SK-N-SH treated with all-trans-retinoic acid at 6 μM for 48 hours (cell line): ENCODE results near the gene RASL12.

Source experiments
- ATAC-seq: fragments of 200-7000 bp; cut with Tn5 transposase; 3 replicates; pipeline ENCODE4 v1.9.1; 2020; ENCODE audit warnings: mild to moderate bottlenecking, moderate library complexity
- ARNTL ChIP-seq: fragments of 450-650 bp; formaldehyde crosslinking; IDR thresholded peaks from 2 replicates; pipeline ENCODE4 v1.5.0; 2020; ENCODE audit warnings: low read depth, mild to moderate bottlenecking, moderate library complexity, borderline replicate concordance
- CSDC2 ChIP-seq: fragments of 250-450 bp; sonication (Bioruptor Pico); IDR thresholded peaks from 2 replicates; pipeline ENCODE4 v1.5.0; 2020; ENCODE audit warnings: mild to moderate bottlenecking, moderate library complexity
- ESRRG ChIP-seq: fragments of 250-450 bp; sonication (Bioruptor Pico); IDR thresholded peaks from 2 replicates; pipeline ENCODE4 v1.6.1; 2021; ENCODE audit warnings: mild to moderate bottlenecking
- GLIS3 ChIP-seq: fragments of 250-450 bp; sonication (Bioruptor Pico); IDR thresholded peaks from 2 replicates; pipeline ENCODE4 v1.5.0; 2020; ENCODE audit warnings: mild to moderate bottlenecking, moderate library complexity
- ISL1 ChIP-seq: fragments of 250-450 bp; sonication (Bioruptor Pico); IDR thresholded peaks from 2 replicates; pipeline ENCODE4 v2.1.2; 2022; ENCODE audit warnings: mild to moderate bottlenecking, moderate library complexity
- OSR1 ChIP-seq: fragments of 250-450 bp; sonication (Bioruptor Pico); IDR thresholded peaks from 2 replicates; pipeline ENCODE4 v1.8.0; 2022; ENCODE audit warnings: moderate library complexity, mild to moderate bottlenecking, inconsistent platforms
- PPARA ChIP-seq: fragments of 250-450 bp; sonication (Bioruptor Pico); IDR thresholded peaks from 2 replicates; pipeline ENCODE4 v1.5.0; 2020; ENCODE audit warnings: mild to moderate bottlenecking, borderline replicate concordance
- RARB ChIP-seq: fragments of 250-450 bp; sonication (Bioruptor Pico); IDR thresholded peaks from 2 replicates; pipeline ENCODE4 v1.8.0; 2021; ENCODE audit warnings: mild to moderate bottlenecking, moderate library complexity
- SNAI2 ChIP-seq: fragments of 250-450 bp; sonication (Bioruptor Pico); IDR thresholded peaks from 2 replicates; pipeline ENCODE4 v1.5.0; 2020; ENCODE audit warnings: mild to moderate bottlenecking, moderate library complexity
- TCF4 ChIP-seq: fragments of 250-450 bp; sonication (Bioruptor Pico); IDR thresholded peaks from 2 replicates; pipeline ENCODE4 v1.8.0; 2021; ENCODE audit warnings: mild to moderate bottlenecking, moderate library complexity, borderline replicate concordance
- TOX ChIP-seq: fragments of 250-450 bp; sonication (Bioruptor Pico); IDR thresholded peaks from 2 replicates; pipeline ENCODE4 v1.8.0; 2021; ENCODE audit warnings: mild to moderate bottlenecking, moderate library complexity, borderline replicate concordance
- ZC3H10 ChIP-seq: fragments of 250-450 bp; sonication (Bioruptor Pico); IDR thresholded peaks from 2 replicates; pipeline ENCODE4 v1.5.1; 2021; ENCODE audit warnings: mild to moderate bottlenecking, moderate library complexity
- ZFP3 ChIP-seq: fragments of 250-450 bp; sonication (Bioruptor Pico); IDR thresholded peaks from 2 replicates; pipeline ENCODE4 v1.5.0; 2020; ENCODE audit warnings: mild to moderate bottlenecking, moderate library complexity
- ZFP30 ChIP-seq: fragments of 450-650 bp; formaldehyde crosslinking; IDR thresholded peaks from 2 replicates; pipeline ENCODE4 v1.5.0; 2022; ENCODE audit warnings: mild to moderate bottlenecking, moderate library complexity
- ZNF565 ChIP-seq: fragments of 450-650 bp; formaldehyde crosslinking; conservative IDR thresholded peaks from 2 replicates; pipeline ENCODE4 v1.5.0; 2020; ENCODE audit warnings: low read depth, mild to moderate bottlenecking, moderate library complexity
- ZNF70 ChIP-seq: fragments of 450-650 bp; formaldehyde crosslinking; IDR thresholded peaks from 2 replicates; pipeline ENCODE4 v1.5.0; 2020; ENCODE audit warnings: mild to moderate bottlenecking, moderate library complexity
- ZNF8 ChIP-seq: fragments of 450-650 bp; formaldehyde crosslinking; IDR thresholded peaks from 2 replicates; pipeline ENCODE4 v1.5.0; 2020; ENCODE audit warnings: mild to moderate bottlenecking, moderate library complexity
- TF ChIP-seq, protein P1 (sequence below): fragments of 250-450 bp; sonication (Bioruptor Pico); IDR thresholded peaks from 2 replicates; pipeline ENCODE4 v1.5.1; 2021; ENCODE audit warnings: mild to moderate bottlenecking, moderate library complexity
- TF ChIP-seq, protein P2 (sequence below): fragments of 250-450 bp; sonication (Bioruptor Pico); IDR thresholded peaks from 2 replicates; pipeline ENCODE4 v1.8.0; 2020; ENCODE audit warnings: mild to moderate bottlenecking, moderate library complexity, borderline replicate concordance
- TF ChIP-seq, protein P3 (sequence below): fragments of 250-450 bp; sonication (Bioruptor Pico); IDR thresholded peaks from 2 replicates; pipeline ENCODE4 v1.8.0; 2021; ENCODE audit warnings: low read depth, mild to moderate bottlenecking, moderate library complexity, borderline replicate concordance
- TF ChIP-seq, protein P4 (sequence below): fragments of 250-450 bp; sonication (Bioruptor Pico); IDR thresholded peaks from 2 replicates; pipeline ENCODE4 v1.5.0; 2020; ENCODE audit warnings: mild to moderate bottlenecking, moderate library complexity
- TF ChIP-seq, protein P5 (sequence below): fragments of 250-450 bp; sonication (Bioruptor Pico); IDR thresholded peaks from 2 replicates; pipeline ENCODE4 v1.5.1; 2020; ENCODE audit warnings: low read depth, mild to moderate bottlenecking, moderate library complexity

The RASL12 gene

DNA sequence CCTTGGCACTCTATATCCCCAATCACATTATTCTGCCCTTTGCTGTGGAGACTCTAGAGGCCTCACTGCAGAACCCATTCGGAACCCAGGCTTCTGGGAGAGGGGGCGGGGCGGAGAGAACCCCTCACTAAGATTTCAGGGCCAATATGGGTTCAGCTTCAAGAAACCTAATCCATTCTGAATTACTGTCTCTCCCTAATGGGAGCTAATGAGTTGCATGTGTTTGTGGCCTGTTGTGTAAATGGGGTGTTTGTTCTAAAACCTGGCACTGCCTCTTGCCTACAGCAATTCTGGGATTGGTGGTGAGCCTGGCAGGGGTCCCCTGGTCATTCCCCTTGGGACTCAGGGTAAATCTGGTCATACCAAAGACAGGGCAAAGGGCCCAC, 605 bp upstream of the RASL12 start (continued):
- TF ChIP-seq, protein P1, sequence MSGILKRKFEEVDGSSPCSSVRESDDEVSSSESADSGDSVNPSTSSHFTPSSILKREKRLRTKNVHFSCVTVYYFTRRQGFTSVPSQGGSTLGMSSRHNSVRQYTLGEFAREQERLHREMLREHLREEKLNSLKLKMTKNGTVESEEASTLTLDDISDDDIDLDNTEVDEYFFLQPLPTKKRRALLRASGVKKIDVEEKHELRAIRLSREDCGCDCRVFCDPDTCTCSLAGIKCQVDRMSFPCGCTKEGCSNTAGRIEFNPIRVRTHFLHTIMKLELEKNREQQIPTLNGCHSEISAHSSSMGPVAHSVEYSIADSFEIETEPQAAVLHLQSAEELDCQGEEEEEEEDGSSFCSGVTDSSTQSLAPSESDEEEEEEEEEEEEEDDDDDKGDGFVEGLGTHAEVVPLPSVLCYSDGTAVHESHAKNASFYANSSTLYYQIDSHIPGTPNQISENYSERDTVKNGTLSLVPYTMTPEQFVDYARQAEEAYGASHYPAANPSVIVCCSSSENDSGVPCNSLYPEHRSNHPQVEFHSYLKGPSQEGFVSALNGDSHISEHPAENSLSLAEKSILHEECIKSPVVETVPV = no peak
- TF ChIP-seq, protein P2, sequence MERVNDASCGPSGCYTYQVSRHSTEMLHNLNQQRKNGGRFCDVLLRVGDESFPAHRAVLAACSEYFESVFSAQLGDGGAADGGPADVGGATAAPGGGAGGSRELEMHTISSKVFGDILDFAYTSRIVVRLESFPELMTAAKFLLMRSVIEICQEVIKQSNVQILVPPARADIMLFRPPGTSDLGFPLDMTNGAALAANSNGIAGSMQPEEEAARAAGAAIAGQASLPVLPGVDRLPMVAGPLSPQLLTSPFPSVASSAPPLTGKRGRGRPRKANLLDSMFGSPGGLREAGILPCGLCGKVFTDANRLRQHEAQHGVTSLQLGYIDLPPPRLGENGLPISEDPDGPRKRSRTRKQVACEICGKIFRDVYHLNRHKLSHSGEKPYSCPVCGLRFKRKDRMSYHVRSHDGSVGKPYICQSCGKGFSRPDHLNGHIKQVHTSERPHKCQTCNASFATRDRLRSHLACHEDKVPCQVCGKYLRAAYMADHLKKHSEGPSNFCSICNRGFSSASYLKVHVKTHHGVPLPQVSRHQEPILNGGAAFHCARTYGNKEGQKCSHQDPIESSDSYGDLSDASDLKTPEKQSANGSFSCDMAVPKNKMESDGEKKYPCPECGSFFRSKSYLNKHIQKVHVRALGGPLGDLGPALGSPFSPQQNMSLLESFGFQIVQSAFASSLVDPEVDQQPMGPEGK = no peak

DNA sequence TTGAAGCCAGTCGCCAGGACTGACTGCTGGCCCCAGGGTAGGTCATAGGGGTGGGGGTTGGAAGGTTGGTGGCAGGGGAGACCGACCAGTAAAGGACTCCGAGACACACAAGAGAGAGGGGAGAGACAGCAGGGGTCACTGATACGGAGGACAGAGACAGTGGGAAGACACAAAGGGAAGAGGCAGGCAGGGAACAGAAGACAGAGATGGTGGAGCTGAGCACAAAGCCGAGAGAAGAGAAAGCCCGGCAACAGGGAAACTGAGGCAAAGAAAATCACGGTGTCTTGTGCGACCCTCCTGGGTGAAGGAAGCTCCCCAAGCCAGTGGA, 510 bp downstream of the RASL12 start:
- no peak for TF ChIP-seq ESRRG (CRISPR knock-in tag)
- ATAC-seq = no peak

DNA sequence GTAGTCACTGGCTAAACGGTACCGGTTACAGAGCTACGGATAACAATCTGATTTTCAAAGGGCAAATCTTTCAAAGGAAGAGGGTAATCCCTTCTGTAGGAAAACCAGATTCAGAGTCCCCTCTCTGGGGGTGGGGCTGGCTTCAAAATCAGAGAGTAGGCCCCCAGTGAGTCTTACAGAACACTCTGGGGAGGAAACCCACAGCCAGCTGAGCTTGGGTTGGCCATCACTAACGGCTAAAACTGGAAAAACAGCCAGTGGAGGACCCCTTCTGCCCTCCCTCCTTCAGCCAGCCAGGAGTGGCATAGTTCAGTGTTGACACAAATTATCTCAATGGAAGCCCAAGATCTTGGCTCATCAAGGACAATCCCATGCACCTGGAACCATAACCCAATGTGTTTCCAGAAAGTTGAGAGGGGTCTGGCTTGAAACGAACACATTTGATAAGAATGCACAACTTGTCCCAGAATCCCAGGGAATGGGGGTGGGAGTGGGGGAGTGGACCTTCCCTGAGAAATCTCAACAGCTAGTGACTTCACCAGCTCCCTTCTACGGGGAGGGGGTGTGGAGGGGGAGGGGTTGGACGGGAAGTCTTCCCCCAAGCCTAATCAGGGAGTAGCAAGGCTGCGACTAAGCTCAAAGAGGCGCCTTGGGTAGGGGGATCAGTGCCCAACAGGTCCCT, 1.0 kb downstream of the RASL12 start:
- TF ChIP-seq TCF4 (CRISPR knock-in tag) (no peak), TOX (no peak), ZNF565 (CRISPR knock-in tag) (no peak), ZNF70 (no peak), ZFP30 (CRISPR knock-in tag) (no peak), PPARA (no peak)
- TF ChIP-seq, protein P3, sequence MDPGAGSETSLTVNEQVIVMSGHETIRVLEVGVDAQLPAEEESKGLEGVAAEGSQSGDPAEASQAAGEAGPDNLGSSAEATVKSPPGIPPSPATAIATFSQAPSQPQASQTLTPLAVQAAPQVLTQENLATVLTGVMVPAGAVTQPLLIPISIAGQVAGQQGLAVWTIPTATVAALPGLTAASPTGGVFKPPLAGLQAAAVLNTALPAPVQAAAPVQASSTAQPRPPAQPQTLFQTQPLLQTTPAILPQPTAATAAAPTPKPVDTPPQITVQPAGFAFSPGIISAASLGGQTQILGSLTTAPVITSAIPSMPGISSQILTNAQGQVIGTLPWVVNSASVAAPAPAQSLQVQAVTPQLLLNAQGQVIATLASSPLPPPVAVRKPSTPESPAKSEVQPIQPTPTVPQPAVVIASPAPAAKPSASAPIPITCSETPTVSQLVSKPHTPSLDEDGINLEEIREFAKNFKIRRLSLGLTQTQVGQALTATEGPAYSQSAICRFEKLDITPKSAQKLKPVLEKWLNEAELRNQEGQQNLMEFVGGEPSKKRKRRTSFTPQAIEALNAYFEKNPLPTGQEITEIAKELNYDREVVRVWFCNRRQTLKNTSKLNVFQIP (CRISPR knock-in tag) = no peak
- TF ChIP-seq, all 23 proteins: peak for 0
- ATAC-seq = no peak

DNA sequence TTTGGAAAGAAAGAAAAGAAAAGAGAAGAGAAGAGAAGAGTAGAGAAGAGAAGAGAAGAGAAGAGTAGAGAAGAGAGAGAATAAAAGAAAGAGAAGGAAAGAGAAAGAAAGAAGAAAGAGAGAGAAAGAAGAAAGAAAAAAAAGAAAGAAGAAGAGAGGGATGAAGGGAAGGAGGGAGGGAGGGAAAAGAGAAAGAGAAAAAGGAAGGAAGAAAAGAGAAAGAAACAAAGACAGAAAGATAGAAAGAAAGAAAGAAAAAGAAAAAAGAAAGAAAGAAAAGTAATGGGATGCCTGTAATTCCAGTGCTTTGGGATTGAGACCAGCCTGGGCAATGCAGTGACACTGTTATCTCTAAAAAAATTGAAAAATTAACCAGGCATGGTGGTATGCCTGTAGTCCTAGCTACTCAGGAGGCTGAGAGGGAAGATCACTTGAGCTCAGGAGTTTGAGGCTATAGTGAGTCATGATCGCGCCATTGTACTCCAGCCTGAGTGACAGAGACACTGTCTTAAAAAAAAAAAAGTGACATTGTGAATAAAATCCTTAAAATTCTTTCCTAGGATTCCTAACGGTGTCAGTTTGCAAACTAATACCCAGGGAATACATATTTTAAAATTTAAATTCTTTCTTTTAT, 1.7 kb downstream of the RASL12 start:
- no peak for ATAC-seq
- TF ChIP-seq ARNTL (CRISPR knock-in tag) (no peak), GLIS3 (no peak), RARB (CRISPR knock-in tag) (no peak), ZNF8 (no peak), SNAI2 (no peak), ZFP30 (CRISPR knock-in tag) (no peak), OSR1 (CRISPR knock-in tag) (no peak), TCF4 (CRISPR knock-in tag) (no peak), ZC3H10 (CRISPR knock-in tag) (no peak), ZNF70 (no peak), CSDC2 (no peak)
- TF ChIP-seq, protein P4, sequence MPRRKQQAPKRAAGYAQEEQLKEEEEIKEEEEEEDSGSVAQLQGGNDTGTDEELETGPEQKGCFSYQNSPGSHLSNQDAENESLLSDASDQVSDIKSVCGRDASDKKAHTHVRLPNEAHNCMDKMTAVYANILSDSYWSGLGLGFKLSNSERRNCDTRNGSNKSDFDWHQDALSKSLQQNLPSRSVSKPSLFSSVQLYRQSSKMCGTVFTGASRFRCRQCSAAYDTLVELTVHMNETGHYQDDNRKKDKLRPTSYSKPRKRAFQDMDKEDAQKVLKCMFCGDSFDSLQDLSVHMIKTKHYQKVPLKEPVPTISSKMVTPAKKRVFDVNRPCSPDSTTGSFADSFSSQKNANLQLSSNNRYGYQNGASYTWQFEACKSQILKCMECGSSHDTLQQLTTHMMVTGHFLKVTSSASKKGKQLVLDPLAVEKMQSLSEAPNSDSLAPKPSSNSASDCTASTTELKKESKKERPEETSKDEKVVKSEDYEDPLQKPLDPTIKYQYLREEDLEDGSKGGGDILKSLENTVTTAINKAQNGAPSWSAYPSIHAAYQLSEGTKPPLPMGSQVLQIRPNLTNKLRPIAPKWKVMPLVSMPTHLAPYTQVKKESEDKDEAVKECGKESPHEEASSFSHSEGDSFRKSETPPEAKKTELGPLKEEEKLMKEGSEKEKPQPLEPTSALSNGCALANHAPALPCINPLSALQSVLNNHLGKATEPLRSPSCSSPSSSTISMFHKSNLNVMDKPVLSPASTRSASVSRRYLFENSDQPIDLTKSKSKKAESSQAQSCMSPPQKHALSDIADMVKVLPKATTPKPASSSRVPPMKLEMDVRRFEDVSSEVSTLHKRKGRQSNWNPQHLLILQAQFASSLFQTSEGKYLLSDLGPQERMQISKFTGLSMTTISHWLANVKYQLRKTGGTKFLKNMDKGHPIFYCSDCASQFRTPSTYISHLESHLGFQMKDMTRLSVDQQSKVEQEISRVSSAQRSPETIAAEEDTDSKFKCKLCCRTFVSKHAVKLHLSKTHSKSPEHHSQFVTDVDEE (CRISPR knock-in tag) = no peak
- TF ChIP-seq, all 23 proteins: peak for 0

DNA sequence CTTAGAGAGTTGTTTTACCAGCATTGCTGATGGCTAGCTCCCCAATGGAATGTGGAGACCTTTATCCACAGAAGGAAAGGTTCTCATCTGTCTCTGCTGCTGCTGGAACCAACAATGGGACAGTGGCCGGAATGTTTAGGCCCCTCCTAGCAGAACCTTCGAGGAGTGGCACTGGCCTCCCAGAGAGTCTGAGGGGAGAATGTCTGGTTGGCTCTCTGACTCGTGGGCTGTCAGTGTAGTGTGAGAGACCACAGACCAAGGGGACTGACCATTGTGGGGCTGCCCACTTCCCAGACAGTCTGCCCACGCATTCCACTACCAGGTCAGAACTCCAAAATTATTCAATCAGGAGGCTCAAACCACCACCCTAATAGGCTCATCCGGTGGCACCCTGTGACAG, 5.1 kb downstream of the RASL12 start:
- no peak for ATAC-seq
- TF ChIP-seq, protein P5, sequence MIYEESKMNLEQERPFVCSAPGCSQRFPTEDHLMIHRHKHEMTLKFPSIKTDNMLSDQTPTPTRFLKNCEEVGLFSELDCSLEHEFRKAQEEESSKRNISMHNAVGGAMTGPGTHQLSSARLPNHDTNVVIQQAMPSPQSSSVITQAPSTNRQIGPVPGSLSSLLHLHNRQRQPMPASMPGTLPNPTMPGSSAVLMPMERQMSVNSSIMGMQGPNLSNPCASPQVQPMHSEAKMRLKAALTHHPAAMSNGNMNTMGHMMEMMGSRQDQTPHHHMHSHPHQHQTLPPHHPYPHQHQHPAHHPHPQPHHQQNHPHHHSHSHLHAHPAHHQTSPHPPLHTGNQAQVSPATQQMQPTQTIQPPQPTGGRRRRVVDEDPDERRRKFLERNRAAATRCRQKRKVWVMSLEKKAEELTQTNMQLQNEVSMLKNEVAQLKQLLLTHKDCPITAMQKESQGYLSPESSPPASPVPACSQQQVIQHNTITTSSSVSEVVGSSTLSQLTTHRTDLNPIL = no peak
- TF ChIP-seq, protein P3 (CRISPR knock-in tag) = no peak
- no peak for TF ChIP-seq PPARA
- no peak for TF ChIP-seq ZC3H10 (CRISPR knock-in tag)
- TF ChIP-seq, protein P2 = no peak
- no peak for TF ChIP-seq ZFP3 (CRISPR knock-in tag)
- no peak for TF ChIP-seq ISL1
- TF ChIP-seq ESRRG (CRISPR knock-in tag) = no peak
- no peak for TF ChIP-seq ZFP30 (CRISPR knock-in tag)
- no peak for TF ChIP-seq GLIS3
